ENCODE data around the gene SPECC1L. TPM values are rescaled to one million over a fixed set of nuclear protein-coding genes. Genes with fewer than 3 reads are reported as not detected.

The SPECC1L gene
- total RNA-seq, 1 donor = 40.2 TPM

- no peak for DNase-seq (ENCODE audit: low read depth)
- H3K4me3 ChIP-seq (ENCODE audit: low read depth, low read length) = no peak overlapping the region
- no peak for TF ChIP-seq CTCF (IDR thresholded peaks at IDR 0.05; ENCODE audit: insufficient read depth, low read depth, low read length)
These were observed 159.1 kb downstream of the SPECC1L start for GRCh38 chr22:24429411-24430365.

GRCh38 chr22:24430431-24431308 is 160.0 kb downstream of the SPECC1L start:
- no peak for DNase-seq (ENCODE audit: low read depth)
- H3K4me3 ChIP-seq (ENCODE audit: low read depth, low read length) = no peak overlapping the region
- no peak for TF ChIP-seq CTCF (IDR thresholded peaks at IDR 0.05; ENCODE audit: insufficient read depth, low read depth, low read length)

GRCh38 chr22:24431309-24432034 is 160.8 kb downstream of the SPECC1L start:
- no peak for TF ChIP-seq CTCF (IDR thresholded peaks at IDR 0.05; ENCODE audit: insufficient read depth, low read depth, low read length)
- no peak overlapping the region for H3K4me3 ChIP-seq (ENCODE audit: low read depth, low read length)
- DNase-seq (ENCODE audit: low read depth) = no peak

- TF ChIP-seq CTCF (IDR thresholded peaks at IDR 0.05; ENCODE audit: insufficient read depth, low read depth, low read length) = no peak
- no peak overlapping the region for H3K4me3 ChIP-seq (ENCODE audit: low read depth, low read length)
- peak; percentile 38 for DNase-seq (ENCODE audit: low read depth)
These were observed 161.6 kb downstream of the SPECC1L start for GRCh38 chr22:24432059-24432853.

GRCh38 chr22:24433001-24433827 is 162.6 kb downstream of the SPECC1L start:
- no peak for TF ChIP-seq CTCF (IDR thresholded peaks at IDR 0.05; ENCODE audit: insufficient read depth, low read depth, low read length)
- no peak overlapping the region for H3K4me3 ChIP-seq (ENCODE audit: low read depth, low read length)
- DNase-seq (ENCODE audit: low read depth) = no peak
